ENCODE measurements around the gene CFAP91. TPM values are rescaled to one million over a fixed set of nuclear protein-coding genes. Genes with fewer than 3 reads are reported as not detected.

The CFAP91 gene
- total and polyA plus RNA-seq, 4 donors: 0.23 to 1.3 (median 0.55) TPM

- no peak for TF ChIP-seq REST (IDR thresholded peaks at IDR 0.05)
These were observed 5.4 kb upstream of the CFAP91 start (continued) for GRCh38 chr3:119697394-119697793.

GRCh38 chr3:119700269-119700919 is 2.4 kb upstream of the CFAP91 start:
- H3K27ac ChIP-seq (ENCODE audit: low read depth in 1 of 2, low read length in 2 of 2): peak overlapping the region in 1 of 2 donors; percentile 23

More at GRCh38 chr3:119700269-119700919, 2.4 kb upstream of the CFAP91 start:
- Histone ChIP-seq H3K36me3 (ENCODE audit: control insufficient read depth in 4 of 4, insufficient read depth in 3 of 4, low read depth in 1 of 4, low read length in 3 of 4) (no peaks in the 10 kb centered on the region), H3K9ac (ENCODE audit: low read depth in 1 of 2, low read length in 2 of 2) (no peak overlapping the region), H3K4me3 (ENCODE audit: low read depth in 1 of 3, low read length in 3 of 3) (no peak overlapping the region), H3K4me1 (ENCODE audit: control insufficient read depth in 4 of 4, insufficient read depth in 4 of 4, low read length in 3 of 4) (peaks cover 12 to 23% (median 19%) of the 10 kb centered on the region in 4 donors), H3K27me3 (ENCODE audit: control insufficient read depth in 4 of 4, insufficient read depth in 4 of 4, low read length in 3 of 4) (no peaks in the 10 kb centered on the region), H3K9me3 (ENCODE audit: control insufficient read depth in 4 of 4, low read length in 3 of 4) (no peaks in the 10 kb centered on the region)
- TF ChIP-seq MAX (IDR thresholded peaks at IDR 0.05) (peak; percentile 20), RXRA (IDR thresholded peaks at IDR 0.05) (peak in 1 of 2 donors; percentile 28), SP1 (IDR thresholded peaks at IDR 0.05) (peak; percentile 46), REST (IDR thresholded peaks at IDR 0.05) (peak; percentile 24), NR2F2 (IDR thresholded peaks at IDR 0.05) (no peak), JUND (IDR thresholded peaks at IDR 0.05) (peak; percentile 84 to 96), EGR1 (IDR thresholded peaks at IDR 0.05; ENCODE audit: low read depth in 2 of 2) (no peak), HNF4A (conservative IDR thresholded peaks at IDR 0.05) (peak in 1 of 2 donors; percentile 40), YY1 (IDR thresholded peaks at IDR 0.05) (no peak), TAF1 (conservative IDR thresholded peaks at IDR 0.05) (no peak)
- no peak for DNase-seq (ENCODE audit: low spot score)
- WGBS: 80% methylated on average over 4 of the region's 4 CpGs
